Astrocyte of the cerebellum (primary cell): ENCODE results near the gene CYB561.

Experiments used
- DNase-seq: peaks from one replicate; pipeline ENCODE4 v3.0.0-alpha.2; 2011; ENCODE audit warnings: low read depth
- H3K4me3 ChIP-seq: 2 replicates; pipeline ENCODE4 v1.5.1; 2011; ENCODE audit warnings: mild to moderate bottlenecking, low read depth, low read length, moderate library complexity
- in situ Hi-C: cut with HindIII; loops from 2 replicates; pipeline ENCODE4 v1.10.0; 2017; ENCODE audit warnings: low sequenced_read_pairs
- TF ChIP-seq, protein P1 (sequence below): IDR thresholded peaks from 2 replicates; pipeline ENCODE4 v1.5.1; 2012; ENCODE audit warnings: low read length, low read depth, moderate library complexity, mild to moderate bottlenecking; ENCODE audit errors: missing control alignments

Gene CYB561

GRCh38 chr17:63451150-63451549 is 5.0 kb upstream of the CYB561 start:
- TF ChIP-seq, protein P1, sequence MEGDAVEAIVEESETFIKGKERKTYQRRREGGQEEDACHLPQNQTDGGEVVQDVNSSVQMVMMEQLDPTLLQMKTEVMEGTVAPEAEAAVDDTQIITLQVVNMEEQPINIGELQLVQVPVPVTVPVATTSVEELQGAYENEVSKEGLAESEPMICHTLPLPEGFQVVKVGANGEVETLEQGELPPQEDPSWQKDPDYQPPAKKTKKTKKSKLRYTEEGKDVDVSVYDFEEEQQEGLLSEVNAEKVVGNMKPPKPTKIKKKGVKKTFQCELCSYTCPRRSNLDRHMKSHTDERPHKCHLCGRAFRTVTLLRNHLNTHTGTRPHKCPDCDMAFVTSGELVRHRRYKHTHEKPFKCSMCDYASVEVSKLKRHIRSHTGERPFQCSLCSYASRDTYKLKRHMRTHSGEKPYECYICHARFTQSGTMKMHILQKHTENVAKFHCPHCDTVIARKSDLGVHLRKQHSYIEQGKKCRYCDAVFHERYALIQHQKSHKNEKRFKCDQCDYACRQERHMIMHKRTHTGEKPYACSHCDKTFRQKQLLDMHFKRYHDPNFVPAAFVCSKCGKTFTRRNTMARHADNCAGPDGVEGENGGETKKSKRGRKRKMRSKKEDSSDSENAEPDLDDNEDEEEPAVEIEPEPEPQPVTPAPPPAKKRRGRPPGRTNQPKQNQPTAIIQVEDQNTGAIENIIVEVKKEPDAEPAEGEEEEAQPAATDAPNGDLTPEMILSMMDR: no peak
- no peak for DNase-seq

GRCh38 chr17:63450551-63450950 is 4.4 kb upstream of the CYB561 start:
- no peak overlapping the region for H3K4me3 ChIP-seq
- in situ Hi-C loops: no loop called here
- DNase-seq: no peak
- TF ChIP-seq, protein P1: no peak

More at GRCh38 chr17:63451150-63451549, 5.0 kb upstream of the CYB561 start:
- in situ Hi-C loops: no loop called here
- H3K4me3 ChIP-seq: no peak overlapping the region

- TF ChIP-seq, protein P1: no peak
- H3K4me3 ChIP-seq: no peak overlapping the region
- no peak for DNase-seq
- in situ Hi-C loops: no loop called here
Observed at GRCh38 chr17:63448655-63449054, 2.5 kb upstream of the CYB561 start.

GRCh38 chr17:63447471-63448009 is 1.4 kb upstream of the CYB561 start:
- peak; percentile 20 for DNase-seq

GRCh38 chr17:63446753-63447470 is 806 bp upstream of the CYB561 start:
- DNase-seq: no peak
- peak overlapping the region; percentile 39 for H3K4me3 ChIP-seq
- TF ChIP-seq, protein P1: peak; percentile 4
- in situ Hi-C loops: no loop called here

More at GRCh38 chr17:63447471-63448009, 1.4 kb upstream of the CYB561 start:
- TF ChIP-seq, protein P1: no peak
- in situ Hi-C loops: no loop called here
- H3K4me3 ChIP-seq: no peak overlapping the region

GRCh38 chr17:63445571-63445953 is 544 bp downstream of the CYB561 start:
- no peak for DNase-seq
- in situ Hi-C loops: no loop called here
- TF ChIP-seq, protein P1: no peak
- peak overlapping the region; percentile 39 for H3K4me3 ChIP-seq
